IPS-20b (cell line): ENCODE measurements around the gene ZNF227.
A peak's percentile ranks its signal among the peaks of the same experiment; 100 is the strongest.
"Not testable (repeated sequence)": the region's sequence is repeated elsewhere in the genome, so short reads cannot be mapped to it uniquely, and the experiment has no call there.

Experiments used
- H3K27ac ChIP-seq: one replicate; pipeline ENCODE4 v1.5.1; 2013; ENCODE audit warnings: low read length
- H3K27me3 ChIP-seq: 2 replicates; pipeline ENCODE4 v1.6.1; 2013; ENCODE audit warnings: mild to moderate bottlenecking, low read length, inconsistent platforms; ENCODE audit not compliant: insufficient read depth
- H3K36me3 ChIP-seq: 2 replicates; pipeline ENCODE4 v1.6.1; 2013; ENCODE audit warnings: low read depth, mild to moderate bottlenecking, inconsistent platforms, low read length, moderate library complexity; ENCODE audit not compliant: insufficient read depth
- H3K4me1 ChIP-seq: 2 replicates; pipeline ENCODE4 v1.6.1; 2013; ENCODE audit warnings: mild to moderate bottlenecking, control low read depth, inconsistent platforms, low read length, moderate library complexity; ENCODE audit not compliant: insufficient read depth
- H3K4me3 ChIP-seq: 2 replicates; pipeline ENCODE4 v1.5.1; 2013; ENCODE audit warnings: mild to moderate bottlenecking, low read length, inconsistent platforms
- H3K9ac ChIP-seq: 2 replicates; pipeline ENCODE4 v1.6.1; 2013; ENCODE audit warnings: low read depth, mild to moderate bottlenecking, inconsistent platforms, low read length, moderate library complexity
- H3K9me3 ChIP-seq: 2 replicates; pipeline ENCODE4 v1.6.1; 2013; ENCODE audit warnings: mild to moderate bottlenecking, low read depth, low read length, inconsistent platforms; ENCODE audit not compliant: insufficient read depth

The ZNF227 gene

GRCh38 chr19:44212250-44212865 is at the start of gene ZNF227:
TSS of gene ZNF227 (plus strand) at chr19:44212532. CDS start at chr19:44217793, 5,261 bp downstream.
- Histone ChIP-seq H3K4me3 (peak within 1 kb of the TSS; percentile 97), H3K9me3 (peaks cover 14% of the 10 kb centered on the region; the same call in 1 of the 2 replicates), H3K27ac (peak within 1 kb of the TSS; percentile 44), H3K36me3 (peaks cover 13% of the 10 kb centered on the region), H3K9ac (peak within 1 kb of the TSS; percentile 94), H3K4me1 (no peaks in the 10 kb centered on the region), H3K27me3 (no peaks in the 10 kb centered on the region)

GRCh38 chr19:44163789-44164188 is 48.5 kb upstream of the ZNF227 start:
- H3K27ac ChIP-seq = no peak overlapping the region
- H3K9ac ChIP-seq = no peak overlapping the region
- H3K9me3 ChIP-seq = peaks cover 23% of the 10 kb centered on the region; the same call in 1 of the 2 replicates
- H3K27me3 ChIP-seq = no peaks in the 10 kb centered on the region
- H3K4me3 ChIP-seq = 0 out of 2 replicates have a peak overlapping the region, but pooled peaks have one; percentile 93
- peaks cover 21% of the 10 kb centered on the region for H3K36me3 ChIP-seq
- H3K4me1 ChIP-seq = peaks cover 4% of the 10 kb centered on the region; the same call in 1 of the 2 replicates

GRCh38 chr19:44164327-44164672 is 48.0 kb upstream of the ZNF227 start:
- Histone ChIP-seq H3K9ac (peak overlapping the region; percentile 92; the same call in 1 of the 2 replicates), H3K27me3 (no peaks in the 10 kb centered on the region), H3K27ac (no peak overlapping the region), H3K9me3 (peaks cover 18% of the 10 kb centered on the region; the same call in 1 of the 2 replicates), H3K36me3 (peaks cover 25% of the 10 kb centered on the region), H3K4me1 (peaks cover 4% of the 10 kb centered on the region; the same call in 1 of the 2 replicates), H3K4me3 (peak overlapping the region; percentile 93)

- Histone ChIP-seq H3K9me3 (peaks cover 13% of the 10 kb centered on the region; the same call in 1 of the 2 replicates), H3K4me1 (peaks cover 4% of the 10 kb centered on the region; the same call in 1 of the 2 replicates), H3K9ac (peak within 1 kb of the TSS; percentile 92), H3K4me3 (peak within 1 kb of the TSS; percentile 93), H3K36me3 (peaks cover 31% of the 10 kb centered on the region), H3K27ac (peak within 1 kb of the TSS; percentile 57), H3K27me3 (no peaks in the 10 kb centered on the region)
Observed at GRCh38 chr19:44164673-44165512, 47.4 kb upstream of the ZNF227 start, which contains the start of gene ZNF226. TSS of gene ZNF226 (plus strand) at chr19:44165100. CDS start at chr19:44170081, 4,981 bp downstream.

GRCh38 chr19:44170660-44171059 is 41.7 kb upstream of the ZNF227 start:
- not testable (repeated sequence) for H3K9ac ChIP-seq, H3K27me3 ChIP-seq, H3K4me3 ChIP-seq, H3K27ac ChIP-seq, H3K4me1 ChIP-seq
- Histone ChIP-seq H3K36me3 (peaks cover 83% of the 10 kb centered on the region), H3K9me3 (peaks cover 35% of the 10 kb centered on the region)

- no peaks in the 10 kb centered on the region for H3K4me1 ChIP-seq
- no peak overlapping the region for H3K27ac ChIP-seq
- H3K4me3 ChIP-seq = peak overlapping the region; percentile 44; the same call in 1 of the 2 replicates
- H3K27me3 ChIP-seq = no peaks in the 10 kb centered on the region
- no peak overlapping the region for H3K9ac ChIP-seq
- H3K36me3 ChIP-seq = peaks cover 66% of the 10 kb centered on the region
- peaks cover 86% of the 10 kb centered on the region for H3K9me3 ChIP-seq
Observed at GRCh38 chr19:44176590-44176989, 35.7 kb upstream of the ZNF227 start.

GRCh38 chr19:44180968-44181367 is 31.4 kb upstream of the ZNF227 start:
- Histone ChIP-seq H3K27ac (no peak overlapping the region), H3K9me3 (peaks cover 74% of the 10 kb centered on the region), H3K9ac (no peak overlapping the region), H3K27me3 (no peaks in the 10 kb centered on the region), H3K4me1 (no peaks in the 10 kb centered on the region), H3K36me3 (peaks cover 23% of the 10 kb centered on the region), H3K4me3 (no peak overlapping the region)

- H3K4me1 ChIP-seq = no peaks in the 10 kb centered on the region
- H3K27ac ChIP-seq = no peak overlapping the region
- peaks cover 11% of the 10 kb centered on the region for H3K36me3 ChIP-seq
- peaks cover 71% of the 10 kb centered on the region for H3K9me3 ChIP-seq
- H3K27me3 ChIP-seq = no peaks in the 10 kb centered on the region
- no peak overlapping the region for H3K4me3 ChIP-seq
- no peak overlapping the region for H3K9ac ChIP-seq
Observed at GRCh38 chr19:44182145-44182544, 30.2 kb upstream of the ZNF227 start.

- no peaks in the 10 kb centered on the region for H3K36me3 ChIP-seq
- no peaks in the 10 kb centered on the region for H3K4me1 ChIP-seq
- H3K27ac ChIP-seq = no peak overlapping the region
- no peak overlapping the region for H3K9ac ChIP-seq
- H3K9me3 ChIP-seq = peaks cover 77% of the 10 kb centered on the region
- H3K4me3 ChIP-seq = no peak overlapping the region
- no peaks in the 10 kb centered on the region for H3K27me3 ChIP-seq
Observed at GRCh38 chr19:44190020-44190419, 22.3 kb upstream of the ZNF227 start.

- Histone ChIP-seq H3K9ac (no peak overlapping the region), H3K9me3 (peaks cover 83% of the 10 kb centered on the region), H3K27ac (no peak overlapping the region), H3K4me3 (no peak overlapping the region), H3K4me1 (no peaks in the 10 kb centered on the region), H3K27me3 (no peaks in the 10 kb centered on the region), H3K36me3 (no peaks in the 10 kb centered on the region)
Observed at GRCh38 chr19:44192127-44192526, 20.2 kb upstream of the ZNF227 start.

- no peak overlapping the region for H3K27ac ChIP-seq
- H3K9ac ChIP-seq = no peak overlapping the region
- H3K27me3 ChIP-seq = no peaks in the 10 kb centered on the region
- H3K4me3 ChIP-seq = no peak overlapping the region
- H3K9me3 ChIP-seq = peaks cover 68% of the 10 kb centered on the region
- no peaks in the 10 kb centered on the region for H3K36me3 ChIP-seq
- no peaks in the 10 kb centered on the region for H3K4me1 ChIP-seq
Observed at GRCh38 chr19:44196772-44197171, 15.6 kb upstream of the ZNF227 start.
